H1 (cell line): Measurements from ENCODE around the gene ZNF761. TPM values are rescaled to one million over a fixed set of nuclear protein-coding genes. Genes with fewer than 3 reads are reported as not detected.

Source experiments
- CTCF ChIA-PET: fragments of 300-600 bp; sonication (Branson Sonifier 250); formaldehyde crosslinking; loops from one replicate; lab custom pipeline; 2021; ENCODE audit not compliant: partially characterized antibody; lab: Charles Lee
- POLR2A ChIA-PET: fragments of 300-600 bp; sonication (Branson Sonifier 250); formaldehyde crosslinking; loops from one replicate; lab custom pipeline; 2021; ENCODE audit warnings: inconsistent platforms; ENCODE audit not compliant: partially characterized antibody; lab: Charles Lee
- DNase-seq, 2 experiments: peaks; one replicate each; pipeline versions ENCODE4 v3.0.0 to v3.0.0-alpha.2; 2010 to 2022; ENCODE audit warnings: low spot score in 2 of 2, low read depth in 1 of 2, mixed read lengths in 1 of 2
- FAIRE-seq: peaks from 2 replicates; lab custom pipeline; 2011; peaks lifted over from hg19 to GRCh38; lab: Jason Lieb, UNC
- H2AFZ ChIP-seq: 2 replicates; pipeline ENCODE4 v1.8.1; 2012; ENCODE audit warnings: low read length, inconsistent platforms
- H2AK5ac ChIP-seq: 2 replicates; pipeline ENCODE4 v1.6.1; 2013; ENCODE audit warnings: low read depth, low read length
- H2BK120ac ChIP-seq: replicated peaks from 2 replicates; pipeline ENCODE3; 2013; ENCODE audit warnings: low read depth, low read length, inconsistent platforms
- H2BK12ac ChIP-seq: 2 replicates; pipeline ENCODE4 v1.6.1; 2013; ENCODE audit warnings: low read depth, low read length
- H2BK15ac ChIP-seq: 2 replicates; pipeline ENCODE4 v1.6.1; 2013; ENCODE audit warnings: low read length
- H2BK20ac ChIP-seq: 2 replicates; pipeline ENCODE4 v1.6.1; 2013; ENCODE audit warnings: low read length
- H2BK5ac ChIP-seq: 2 replicates; pipeline ENCODE4 v1.6.1; 2013; ENCODE audit warnings: low read depth, low read length
- H3K14ac ChIP-seq: 2 replicates; pipeline ENCODE4 v1.6.1; 2013; ENCODE audit warnings: inconsistent platforms; ENCODE audit not compliant: insufficient read length
- H3K18ac ChIP-seq: 2 replicates; pipeline ENCODE4 v1.6.1; 2013; ENCODE audit warnings: low read length; ENCODE audit errors: extremely low read depth
- H3K23ac ChIP-seq: 2 replicates; pipeline ENCODE4 v1.6.1; 2013; ENCODE audit warnings: inconsistent platforms; ENCODE audit not compliant: insufficient read length
- H3K23me2 ChIP-seq: 2 replicates; pipeline ENCODE4 v1.6.1; 2013; ENCODE audit warnings: low read depth, low read length
- H3K27ac ChIP-seq: 2 replicates; pipeline ENCODE4 v1.6.1; 2011; ENCODE audit warnings: low read depth, low read length, inconsistent platforms
- H3K27me3 ChIP-seq, 4 experiments: replicated peaks in 1 of 4; 1 replicate in 1 of 4; 2 replicates in 3 of 4; pipeline versions ENCODE4 v1.6.1 to v1.8.1; 2011 to 2013; ENCODE audit warnings: low read length in 3 of 4, mild to moderate bottlenecking in 3 of 4, inconsistent platforms in 2 of 4, mixed read lengths in 2 of 4, moderate library complexity in 1 of 4; ENCODE audit not compliant: control insufficient read depth in 3 of 4, insufficient read depth in 3 of 4; ENCODE audit errors: extremely low read depth in 1 of 4
- H3K36me3 ChIP-seq, 4 experiments: 2 replicates each; pipeline versions ENCODE4 v1.6.1 to v1.8.1; 2011 to 2013; ENCODE audit warnings: mild to moderate bottlenecking in 4 of 4, low read length in 3 of 4, moderate library complexity in 2 of 4, control low read depth in 1 of 4, inconsistent platforms in 1 of 4; ENCODE audit not compliant: insufficient read depth in 4 of 4, control insufficient read depth in 2 of 4
- H3K4ac ChIP-seq: replicated peaks from 2 replicates; pipeline ENCODE3; 2013; ENCODE audit warnings: low read length, low read depth, mixed read lengths, inconsistent platforms; ENCODE audit not compliant: insufficient read length
- H3K4me1 ChIP-seq, 4 experiments: replicated peaks in 1 of 4; 1 replicate in 1 of 4; 2 replicates in 3 of 4; pipeline versions ENCODE4 v1.6.1 to v1.8.1; 2011 to 2013; ENCODE audit warnings: low read length in 3 of 4, inconsistent platforms in 2 of 4, mixed read lengths in 1 of 4; ENCODE audit not compliant: insufficient read depth in 4 of 4, control insufficient read depth in 3 of 4
- H3K4me2 ChIP-seq, 2 experiments: 2 replicates each; pipeline versions ENCODE4 v1.6.1 to v1.8.1; 2011 to 2013; ENCODE audit warnings: low read depth in 2 of 2, low read length in 2 of 2, control low read depth in 1 of 2, inconsistent platforms in 1 of 2, mild to moderate bottlenecking in 1 of 2; ENCODE audit not compliant: insufficient read depth in 1 of 2
- H3K4me3 ChIP-seq, 4 experiments: fragments of 200-600, 300-600 bp in 1 of 4; sonication (generic), shearing (Covaris generic), sonication (Bioruptor Twin) in 1 of 4; 2 replicates each; pipeline versions ENCODE4 v1.5.1 to v1.8.1; 2011 to 2016; ENCODE audit warnings: low read length in 4 of 4, low read depth in 3 of 4, control low read depth in 2 of 4, inconsistent platforms in 2 of 4, mild to moderate bottlenecking in 2 of 4, mixed read lengths in 1 of 4, moderate library complexity in 1 of 4; ENCODE audit not compliant: insufficient read depth in 2 of 4; ENCODE audit errors: extremely low read depth in 1 of 4
- H3K56ac ChIP-seq: replicated peaks from 2 replicates; pipeline ENCODE3; 2013; ENCODE audit warnings: low read depth, mild to moderate bottlenecking, mixed read lengths, low read length, inconsistent platforms; ENCODE audit not compliant: insufficient read length
- H3K79me1 ChIP-seq: 2 replicates; pipeline ENCODE4 v1.6.1; 2013; ENCODE audit warnings: low read depth, low read length, control low read depth
- H3K79me2 ChIP-seq, 2 experiments: 2 replicates each; pipeline versions ENCODE4 v1.6.1 to v1.8.1; 2012 to 2013; ENCODE audit warnings: low read length in 2 of 2, mild to moderate bottlenecking in 2 of 2, inconsistent platforms in 1 of 2; ENCODE audit not compliant: insufficient read depth in 2 of 2, control insufficient read depth in 1 of 2
- H3K9ac ChIP-seq, 4 experiments: replicated peaks in 1 of 4; 1 replicate in 1 of 4; 2 replicates in 3 of 4; pipeline versions ENCODE4 v1.6.1 to v1.8.1; 2011 to 2013; ENCODE audit warnings: low read depth in 3 of 4, low read length in 3 of 4, control low read depth in 2 of 4, mild to moderate bottlenecking in 2 of 4, moderate library complexity in 2 of 4, inconsistent platforms in 1 of 4; ENCODE audit errors: extremely low read depth in 1 of 4
- H3K9me3 ChIP-seq, 2 experiments: 2 replicates each; pipeline versions ENCODE4 v1.6.1 to v1.8.1; 2012 to 2013; ENCODE audit warnings: mild to moderate bottlenecking in 2 of 2, moderate library complexity in 2 of 2, control low read depth in 1 of 2, inconsistent platforms in 1 of 2, low read depth in 1 of 2, low read length in 1 of 2, mixed read lengths in 1 of 2; ENCODE audit not compliant: insufficient read depth in 2 of 2
- H4K20me1 ChIP-seq, 2 experiments: replicated peaks in 1 of 2; 2 replicates each; pipeline versions ENCODE3 to v1.8.1; 2011 to 2013; ENCODE audit warnings: inconsistent platforms in 2 of 2, low read length in 2 of 2, mild to moderate bottlenecking in 1 of 2; ENCODE audit not compliant: insufficient read depth in 2 of 2, control insufficient read depth in 1 of 2
- H4K5ac ChIP-seq: 2 replicates; pipeline ENCODE4 v1.6.1; 2013; ENCODE audit warnings: low read length, low read depth, mixed read lengths, inconsistent platforms; ENCODE audit not compliant: insufficient read length
- H4K8ac ChIP-seq: 2 replicates; pipeline ENCODE4 v1.8.0; 2013; ENCODE audit warnings: mild to moderate bottlenecking, moderate library complexity, low read length, inconsistent platforms; ENCODE audit not compliant: insufficient read depth; ENCODE audit errors: extremely low read depth
- H4K91ac ChIP-seq: replicated peaks from 2 replicates; pipeline ENCODE3; 2013; ENCODE audit warnings: low read length, mixed read lengths, inconsistent platforms; ENCODE audit not compliant: insufficient read length
- BRCA1 ChIP-seq: IDR thresholded peaks from 2 replicates; pipeline ENCODE4 v1.6.1; 2012; ENCODE audit warnings: low read depth, low read length, improper control_type of control experiment
- CHD1 ChIP-seq: IDR thresholded peaks from 2 replicates; pipeline ENCODE4 v1.6.1; 2012; ENCODE audit warnings: low read depth, low read length, improper control_type of control experiment
- JUND ChIP-seq: IDR thresholded peaks from 2 replicates; pipeline ENCODE4 v1.6.1; 2011; ENCODE audit warnings: mild to moderate bottlenecking, improper control_type of control experiment, low read length
- KDM5A ChIP-seq: fragments of 200-600 bp; IDR thresholded peaks from 2 replicates; pipeline ENCODE4 v1.7.1; 2012; ENCODE audit warnings: mild to moderate bottlenecking, low read length, inconsistent platforms, mixed read lengths
- POLR2AphosphoS5 ChIP-seq: IDR thresholded peaks from 2 replicates; pipeline ENCODE4 v1.6.1; 2011; ENCODE audit warnings: low read depth, low read length
- WGBS, 2 experiments: shearing (Covaris generic) in 1 of 2; methylation state at CpG; one replicate each; pipeline versions ENCODE4 v1.1.6 to v1.1.7; 2013 to 2015; ENCODE audit warnings: low lambda C conversion rate in 2 of 2, mixed read lengths in 2 of 2, inconsistent platforms in 1 of 2, low coverage in 1 of 2, missing lambda C conversion rate in 1 of 2; ENCODE audit not compliant: insufficient replicate concordance in 2 of 2, insufficient coverage in 1 of 2, insufficient read length in 1 of 2; ENCODE audit errors: extremely low coverage in 1 of 2, missing lambda C conversion rate in 1 of 2; 5-methylcytosine and 5-hydroxymethylcytosine counted together
- long read RNA-seq, 2 experiments: library from RNA in 1 of 2; library from capped mRNA in 1 of 2; stranded (forward); transcript quantifications; one replicate each; pipeline ENCODE4 v2.0.0, GENCODE V29; 2021; ENCODE audit warnings: inconsistent platforms in 1 of 2
- polyA minus RNA-seq, 3 experiments: library from RNA; depleted of rRNA, polyadenylated mRNA; stranded (reverse); fragments of >200 nt; gene quantifications; 1 replicate in 2 of 3; 2 replicates in 1 of 3; pipeline ENCODE4 v1.2.3, GENCODE V29; 2011
- polyA plus RNA-seq, 7 experiments: library from polyadenylated mRNA; depleted of rRNA in 3 of 7; stranded (reverse) in 5 of 7; unstranded in 2 of 7; fragments of >200 nt in 5 of 7; fragments of 200-250 nt in 2 of 7; gene quantifications; 1 replicate in 5 of 7; 2 replicates in 1 of 7; 4 replicates in 1 of 7; pipeline versions ENCODE4 v1.2.1 to v1.2.3, GENCODE V29; 2011 to 2013; ENCODE audit warnings: missing spikeins in 2 of 7, mixed read lengths in 2 of 7
- total RNA-seq: library from RNA; stranded (reverse); fragmentation: NEBNext Ultra II Directional; extraction: Animal tissue kit (Norgen Biotek cat#: 25700); gene quantifications from 2 replicates; pipeline ENCODE4 v1.2.1, GENCODE V29; 2021
- TF ChIP-seq, protein P1 (sequence below): IDR thresholded peaks from 2 replicates; pipeline ENCODE4 v1.6.1; 2011; ENCODE audit warnings: low read depth, mild to moderate bottlenecking, low read length; ENCODE audit not compliant: insufficient read depth
- TF ChIP-seq, protein P2 (sequence below): IDR thresholded peaks from 2 replicates; pipeline ENCODE4 v1.6.1; 2012; ENCODE audit warnings: inconsistent platforms

Gene ZNF761
- total RNA-seq (24.2 and 25.1 TPM in 2 replicates), polyA plus RNA-seq (2011; rRNA removed) (10.8 and 11.1 TPM in 2 replicates), polyA minus RNA-seq (2011; rRNA and poly(A)+ RNA removed) (23.7 and 33.8 TPM in 2 replicates)
- polyA plus RNA-seq (2011; cell fraction: cytosol; rRNA removed) = 17.4 TPM
- 12.9 TPM for polyA plus RNA-seq (2011; cell fraction: nucleus; rRNA removed)
- polyA plus RNA-seq (2012, experiment 1 of 2) = 12.3 to 21.4 TPM (median 13.6 TPM) in 4 replicates
- 1.3 TPM for polyA plus RNA-seq (2012, experiment 2 of 2)
- 17.3 TPM for polyA plus RNA-seq (2013, experiment 1 of 2)
- 16.9 TPM for polyA plus RNA-seq (2013, experiment 2 of 2)
- 17.1 TPM for polyA minus RNA-seq (2011; cell fraction: cytosol; rRNA and poly(A)+ RNA removed)
- polyA minus RNA-seq (2011; cell fraction: nucleus; rRNA and poly(A)+ RNA removed) = 36.3 TPM
- long read RNA-seq, experiment 1, partial matches to known transcripts = 0 of 13 reads
- long read RNA-seq, experiment 1, other reads (novel, unspliced or antisense) = 13 of 13 reads
- long read RNA-seq, experiment 2, partial matches to known transcripts = 0 of 12 reads
- long read RNA-seq, experiment 2, other reads (novel, unspliced or antisense) = 12 of 12 reads

DNA sequence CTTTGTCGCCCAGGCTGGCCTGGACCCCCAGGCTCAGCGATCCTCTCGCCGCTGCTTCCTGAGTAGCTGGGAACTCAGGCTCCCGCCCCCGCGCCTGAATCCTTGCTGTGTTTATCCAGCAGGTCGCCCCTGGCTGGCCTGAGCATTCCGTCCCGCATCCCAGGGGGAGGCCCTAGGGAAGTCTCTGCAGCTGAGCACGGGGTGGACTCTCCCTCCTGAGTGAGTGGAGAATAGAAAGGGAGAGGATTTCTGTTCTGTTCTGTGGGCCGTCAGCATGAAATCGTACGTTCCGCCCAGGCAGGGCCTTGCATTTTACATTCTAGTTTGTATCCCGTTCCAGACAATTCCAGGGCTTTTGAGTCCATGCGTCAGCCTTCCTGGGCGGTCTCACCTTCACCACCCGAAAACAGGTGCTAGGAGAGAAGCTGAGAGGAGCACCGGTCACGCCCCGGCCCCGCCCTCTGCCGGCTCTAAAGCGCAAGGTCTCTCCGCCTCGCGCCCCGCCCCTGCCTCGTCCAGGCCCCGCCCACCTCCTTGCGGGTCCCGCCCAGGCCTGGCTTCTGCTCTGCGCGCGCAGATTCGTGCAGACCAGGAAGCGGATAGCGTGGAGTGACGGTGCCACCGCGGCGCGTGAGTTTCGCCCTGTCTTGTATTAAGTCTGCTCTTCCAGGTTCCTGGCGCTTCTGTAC lies at the start of gene ZNF761:
ZNF761 (plus strand) TSS at position 586 of the 689 bp plus-strand sequence. CDS start 15,285 bp downstream, outside the sequence.
- Histone ChIP-seq H3K9ac (peak within 1 kb of the TSS in 3 of 4 experiments; percentile 69 to 73 (median 70); a peak in 6 of 7 replicates), H2BK5ac (peak within 1 kb of the TSS; percentile 92), H3K56ac (no peak within 1 kb of the TSS), H3K23ac (no peak within 1 kb of the TSS), H3K14ac (no peak within 1 kb of the TSS), H3K23me2 (peaks cover 3% of the 10 kb centered on the region; the same call in 1 of the 2 replicates), H3K4me1 (peaks cover 0 to 2% (median under 1%) of the 10 kb centered on the region in 4 experiments; a peak in 4 of 7 replicates), H2BK15ac (no peak within 1 kb of the TSS), H3K4ac (no peak within 1 kb of the TSS), H3K4me2 (peak within 1 kb of the TSS; percentile 85 to 88), H2AK5ac (no peak within 1 kb of the TSS), H3K18ac (0 out of 2 replicates have a peak within 1 kb of the TSS, but pooled peaks have one; percentile 27), H3K27me3 (no peaks in the 10 kb centered on the region), H3K79me1 (peaks cover 3% of the 10 kb centered on the region; the same call in 1 of the 2 replicates), H3K9me3 (no peaks in the 10 kb centered on the region), H4K91ac (no peak within 1 kb of the TSS), H2AFZ (peak within 1 kb of the TSS; percentile 96), H3K36me3 (peaks cover 5 to 18% (median 9%) of the 10 kb centered on the region in 4 experiments; a peak in 5 of 8 replicates), H2BK12ac (no peak within 1 kb of the TSS), H4K20me1 (peaks cover 0 to 6% of the 10 kb centered on the region in 2 experiments), H2BK20ac (no peak within 1 kb of the TSS), H4K5ac (peak within 1 kb of the TSS; percentile 86), H4K8ac (peak within 1 kb of the TSS; percentile 68), H2BK120ac (no peak within 1 kb of the TSS), H3K27ac (peak within 1 kb of the TSS; percentile 53; the same call in 1 of the 2 replicates), H3K4me3 (peak within 1 kb of the TSS; percentile 81 to 88 (median 84)), H3K79me2 (peaks cover 0 to 32% of the 10 kb centered on the region in 2 experiments; a peak in 2 of 4 replicates)
- FAIRE-seq (no peak), DNase-seq (peak; percentile 87 to 100)
- ChIA-PET POLR2A (interaction anchor here (1.3 to 3.3 kb wide), 3 partner anchors 23 to 34 kb away, joined by 3 to 11 read pairs (median 3); no protein-coding TSS in a partner anchor), CTCF (interaction anchor here (0.6 to 1.7 kb wide), 2 partner anchors 12 to 89 kb away, joined by 3 to 4 read pairs; no protein-coding TSS in a partner anchor)
- 1% methylated on average over 36 of the region's 46 CpGs; no CpG with 5 or more reads in 1 of the 2 experiments for WGBS, 2 experiments
- TF ChIP-seq KDM5A (no peak), CHD1 (no peak), JUND (no peak), BRCA1 (no peak), POLR2AphosphoS5 (peak; percentile 61; the same call in 1 of the 2 replicates)
- TF ChIP-seq, protein P1, sequence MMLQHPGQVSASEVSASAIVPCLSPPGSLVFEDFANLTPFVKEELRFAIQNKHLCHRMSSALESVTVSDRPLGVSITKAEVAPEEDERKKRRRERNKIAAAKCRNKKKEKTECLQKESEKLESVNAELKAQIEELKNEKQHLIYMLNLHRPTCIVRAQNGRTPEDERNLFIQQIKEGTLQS = no peak
- TF ChIP-seq, protein P2, sequence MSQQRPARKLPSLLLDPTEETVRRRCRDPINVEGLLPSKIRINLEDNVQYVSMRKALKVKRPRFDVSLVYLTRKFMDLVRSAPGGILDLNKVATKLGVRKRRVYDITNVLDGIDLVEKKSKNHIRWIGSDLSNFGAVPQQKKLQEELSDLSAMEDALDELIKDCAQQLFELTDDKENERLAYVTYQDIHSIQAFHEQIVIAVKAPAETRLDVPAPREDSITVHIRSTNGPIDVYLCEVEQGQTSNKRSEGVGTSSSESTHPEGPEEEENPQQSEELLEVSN = 0 out of 2 replicates have a peak, but pooled peaks have one; percentile 48
